CD4-positive, CD25-positive, alpha-beta regulatory T cell (primary cell): ENCODE measurements around the gene JAML. TPM values are rescaled to one million over a fixed set of nuclear protein-coding genes. Genes with fewer than 3 reads are reported as not detected.

ENCODE experiments used
- ATAC-seq, 2 donors: fragments of 150-1000 bp; cut with Tn5 transposase; one replicate each; pipeline ENCODE4 v1.10.0; 2021; ENCODE audit warnings: low read depth in 2 of 2, moderate number of reproducible peaks in 2 of 2, moderate library complexity in 1 of 2
- DNase-seq, 3 donors: peaks; one replicate each; pipeline versions ENCODE4 v3.0.0 to v3.0.0-alpha.2; 2012 to 2022; ENCODE audit warnings: mixed read lengths in 1 of 3
- H3K27ac ChIP-seq: one replicate; pipeline ENCODE4 v1.7.0; 2013; ENCODE audit warnings: mild to moderate bottlenecking, low read length; ENCODE audit not compliant: insufficient read depth, poor library complexity, severe bottlenecking
- H3K27me3 ChIP-seq: one replicate; pipeline ENCODE4 v1.7.0; 2013; ENCODE audit warnings: low read length; ENCODE audit not compliant: control insufficient read depth, insufficient read depth
- H3K36me3 ChIP-seq: one replicate; pipeline ENCODE4 v1.7.0; 2013; ENCODE audit warnings: mild to moderate bottlenecking, low read length, moderate library complexity; ENCODE audit not compliant: control insufficient read depth, insufficient read depth
- H3K4me1 ChIP-seq: 2 replicates; pipeline ENCODE4 v1.7.0; 2013; ENCODE audit warnings: mild to moderate bottlenecking, low read length; ENCODE audit not compliant: insufficient read depth, control insufficient read depth, poor library complexity, severe bottlenecking
- H3K4me3 ChIP-seq: one replicate; pipeline ENCODE4 v1.7.0; 2013; ENCODE audit warnings: low read depth, mild to moderate bottlenecking, low read length, moderate library complexity
- H3K9me3 ChIP-seq, 2 experiments: 1 replicate in 1 of 2; 2 replicates in 1 of 2; pipeline ENCODE4 v1.7.0; 2013; ENCODE audit warnings: low read length in 2 of 2, mild to moderate bottlenecking in 1 of 2, moderate library complexity in 1 of 2; ENCODE audit not compliant: control insufficient read depth in 2 of 2
- H3K27ac Mint-ChIP-seq, 3 donors: one replicate each; pipeline ENCODE4 v1.8.0; 2020 to 2022; ENCODE audit warnings: mild to moderate bottlenecking in 3 of 3, mixed read lengths in 3 of 3, moderate library complexity in 2 of 3
- H3K27me3 Mint-ChIP-seq: one replicate; pipeline ENCODE4 v1.8.0; 2022; ENCODE audit warnings: mild to moderate bottlenecking, mixed read lengths
- H3K36me3 Mint-ChIP-seq: one replicate; pipeline ENCODE4 v1.8.0; 2020; ENCODE audit warnings: mixed read lengths
- H3K4me1 Mint-ChIP-seq, 4 donors: one replicate each; pipeline ENCODE4 v1.8.0; 2020 to 2022; ENCODE audit warnings: mixed read lengths in 4 of 4, mild to moderate bottlenecking in 1 of 4
- H3K4me3 Mint-ChIP-seq, 4 donors: one replicate each; pipeline ENCODE4 v1.8.0; 2020 to 2022; ENCODE audit warnings: mild to moderate bottlenecking in 4 of 4, mixed read lengths in 4 of 4, moderate library complexity in 3 of 4
- H3K9me3 Mint-ChIP-seq, 7 donors: one replicate each; pipeline ENCODE4 v1.8.0; 2020 to 2022; ENCODE audit warnings: mixed read lengths in 7 of 7, mild to moderate bottlenecking in 3 of 7, moderate library complexity in 2 of 7
- polyA plus RNA-seq, 4 donors: library from polyadenylated mRNA; unstranded; fragments of 300-500 nt; fragmentation: Illumina TruSeq; gene quantifications; one replicate each; pipeline ENCODE4 v1.2.3, GENCODE V29; 2021
- total RNA-seq: library from RNA; stranded (reverse); gene quantifications from one replicate; pipeline ENCODE4 v1.2.3, GENCODE V29; 2022

The JAML gene, protein sequence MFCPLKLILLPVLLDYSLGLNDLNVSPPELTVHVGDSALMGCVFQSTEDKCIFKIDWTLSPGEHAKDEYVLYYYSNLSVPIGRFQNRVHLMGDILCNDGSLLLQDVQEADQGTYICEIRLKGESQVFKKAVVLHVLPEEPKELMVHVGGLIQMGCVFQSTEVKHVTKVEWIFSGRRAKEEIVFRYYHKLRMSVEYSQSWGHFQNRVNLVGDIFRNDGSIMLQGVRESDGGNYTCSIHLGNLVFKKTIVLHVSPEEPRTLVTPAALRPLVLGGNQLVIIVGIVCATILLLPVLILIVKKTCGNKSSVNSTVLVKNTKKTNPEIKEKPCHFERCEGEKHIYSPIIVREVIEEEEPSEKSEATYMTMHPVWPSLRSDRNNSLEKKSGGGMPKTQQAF
- total RNA-seq = 71.5 TPM
- 100 to 1,000 TPM; 169 to 200 (median 174) TPM for polyA plus RNA-seq

DNA sequence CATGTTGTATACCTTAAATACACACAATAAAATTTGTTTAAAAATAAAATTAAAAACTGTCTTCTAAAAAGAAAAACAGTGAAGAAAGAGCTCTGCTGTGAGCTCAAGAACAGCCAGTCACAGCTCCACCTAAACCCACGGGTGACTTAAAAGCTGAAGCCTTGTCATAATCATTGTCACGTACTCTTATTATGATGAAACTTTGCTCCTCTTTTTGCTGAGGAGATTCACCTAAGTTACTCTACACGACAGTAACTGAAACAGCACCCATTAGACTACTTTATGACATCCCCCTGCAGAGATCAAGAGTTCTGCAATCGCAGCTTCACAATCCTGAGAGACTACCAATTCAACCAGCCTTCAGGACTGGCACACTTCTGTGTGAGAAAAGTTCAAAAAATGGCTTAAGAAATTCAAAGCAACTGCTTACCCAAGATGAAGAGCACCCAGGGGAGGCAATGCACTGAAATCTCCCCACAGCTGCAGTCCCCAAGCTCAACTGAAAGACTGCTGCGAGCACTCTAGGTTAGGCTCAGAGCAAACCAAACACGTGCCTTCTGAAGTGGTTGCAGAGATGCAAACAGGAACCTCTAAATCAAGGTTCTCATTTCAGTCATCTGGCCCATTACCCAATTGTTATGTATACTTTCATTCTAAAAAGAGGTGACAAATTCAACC lies at the start of gene JAML:
Gene JAML (minus strand): TSS at position 501 of the 678 bp plus-strand sequence. CDS start 10,145 bp downstream, outside the sequence.
- H3K27me3 Mint-ChIP-seq = no peaks in the 10 kb centered on the region
- peaks cover 33 to 64% (median 45%) of the 10 kb centered on the region in 4 donors for H3K4me1 Mint-ChIP-seq
- peaks cover 0 to 4% (median 0%) of the 10 kb centered on the region in 7 donors for H3K9me3 Mint-ChIP-seq
- ATAC-seq (peak; percentile 88 to 89), DNase-seq (peak; percentile 54 to 94 (median 84))
- H3K4me3 Mint-ChIP-seq = peak within 1 kb of the TSS; percentile 87 to 99 (median 92)
- peaks cover 90% of the 10 kb centered on the region for H3K4me1 ChIP-seq
- H3K9me3 ChIP-seq = no peaks in the 10 kb centered on the region
- peaks cover 6% of the 10 kb centered on the region for H3K36me3 ChIP-seq
- H3K4me3 ChIP-seq = peak within 1 kb of the TSS; percentile 99
- peak within 1 kb of the TSS; percentile 88 for H3K27ac ChIP-seq
- H3K36me3 Mint-ChIP-seq = peaks cover 19% of the 10 kb centered on the region
- H3K27ac Mint-ChIP-seq = peak within 1 kb of the TSS; percentile 92 to 99 (median 96)
- no peaks in the 10 kb centered on the region for H3K27me3 ChIP-seq

DNA sequence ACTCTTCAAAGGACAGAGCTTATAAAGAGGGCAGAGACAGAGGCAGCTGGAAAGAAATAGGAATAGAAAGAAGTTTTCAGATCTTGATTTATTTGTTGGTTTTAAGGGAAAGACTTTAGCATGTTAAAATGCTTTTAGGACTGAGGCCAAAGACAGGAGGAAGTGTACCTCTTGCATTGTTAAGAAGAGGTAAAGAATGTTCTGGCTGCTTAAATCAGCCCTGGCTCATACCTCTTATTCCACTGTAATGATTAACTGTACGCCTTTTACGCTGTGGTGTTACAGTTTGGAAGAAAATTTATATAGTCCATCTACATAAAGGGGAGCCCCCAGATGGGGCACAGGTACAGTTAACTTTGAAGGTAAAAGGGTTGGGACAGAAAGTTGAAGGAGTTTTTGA lies 49.4 kb upstream of the JAML start:
- Mint-ChIP-seq H3K9me3 (no peaks in the 10 kb centered on the region), H3K27ac (no peak overlapping the region), H3K4me3 (no peak overlapping the region), H3K36me3 (no peaks in the 10 kb centered on the region), H3K4me1 (peaks cover 0 to 16% (median 3%) of the 10 kb centered on the region in 4 donors), H3K27me3 (peaks cover 13% of the 10 kb centered on the region)
- H3K27me3 ChIP-seq = no peaks in the 10 kb centered on the region
- H3K4me1 ChIP-seq = no peaks in the 10 kb centered on the region
- no peak for ATAC-seq
- H3K27ac ChIP-seq = no peak overlapping the region
- H3K36me3 ChIP-seq = no peaks in the 10 kb centered on the region
- no peaks in the 10 kb centered on the region for H3K9me3 ChIP-seq
- no peak overlapping the region for H3K4me3 ChIP-seq
- no peak for DNase-seq

DNA sequence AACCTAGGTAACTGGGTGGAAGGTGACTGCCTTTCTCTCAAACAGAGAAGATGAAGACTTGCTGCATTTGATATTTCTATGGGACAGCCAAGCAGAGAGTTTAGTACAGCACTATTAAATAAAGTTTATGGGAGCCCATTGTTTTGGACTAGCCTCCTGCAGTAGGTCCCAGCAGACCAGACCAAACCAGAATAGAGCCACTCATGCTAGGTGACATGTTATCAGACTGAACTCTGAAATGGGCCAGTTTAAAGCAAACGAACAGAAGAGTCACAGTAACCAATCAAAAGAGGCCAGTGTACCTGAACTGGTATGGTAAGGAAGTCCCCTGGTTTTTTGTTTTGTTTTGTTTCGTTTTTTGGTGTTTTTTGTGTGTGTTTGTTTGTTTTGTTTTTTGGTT lies 47.2 kb upstream of the JAML start:
- Histone ChIP-seq H3K4me3 (no peak overlapping the region), H3K9me3 (no peaks in the 10 kb centered on the region), H3K27ac (no peak overlapping the region), H3K36me3 (no peaks in the 10 kb centered on the region), H3K27me3 (peaks cover 4% of the 10 kb centered on the region), H3K4me1 (no peaks in the 10 kb centered on the region)
- no peaks in the 10 kb centered on the region for H3K9me3 Mint-ChIP-seq
- H3K36me3 Mint-ChIP-seq = no peaks in the 10 kb centered on the region
- DNase-seq (no peak), ATAC-seq (no peak)
- H3K27me3 Mint-ChIP-seq = peaks cover 18% of the 10 kb centered on the region
- peaks cover 0 to 11% (median 2%) of the 10 kb centered on the region in 4 donors for H3K4me1 Mint-ChIP-seq
- no peak overlapping the region for H3K27ac Mint-ChIP-seq
- no peak overlapping the region for H3K4me3 Mint-ChIP-seq

DNA sequence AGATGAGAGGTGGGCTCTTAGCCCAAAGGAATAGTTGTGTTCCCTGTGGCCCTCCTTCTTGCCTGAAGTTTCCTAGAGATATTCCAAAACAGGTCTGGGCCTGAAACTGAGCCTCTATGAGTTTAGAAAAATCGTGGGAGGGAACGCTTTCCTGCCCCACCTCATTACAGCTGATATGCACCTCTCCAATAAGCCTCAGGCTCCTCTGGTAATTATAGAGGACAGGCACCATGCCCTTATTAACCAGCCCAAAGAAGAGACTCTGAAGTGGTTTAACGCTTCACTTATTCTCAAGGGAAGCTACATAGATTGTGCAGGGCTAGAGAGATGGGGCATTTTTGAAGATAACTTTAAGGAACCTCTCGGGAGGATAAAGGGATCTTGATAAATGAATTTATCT lies 42.7 kb upstream of the JAML start:
- Histone ChIP-seq H3K4me1 (peaks cover 10% of the 10 kb centered on the region), H3K27ac (no peak overlapping the region), H3K36me3 (no peaks in the 10 kb centered on the region), H3K4me3 (no peak overlapping the region), H3K9me3 (no peaks in the 10 kb centered on the region), H3K27me3 (peaks cover 4% of the 10 kb centered on the region)
- no peaks in the 10 kb centered on the region for H3K9me3 Mint-ChIP-seq
- ATAC-seq = no peak
- no peaks in the 10 kb centered on the region for H3K36me3 Mint-ChIP-seq
- no peak overlapping the region for H3K27ac Mint-ChIP-seq
- peaks cover 0 to 26% (median 17%) of the 10 kb centered on the region in 4 donors for H3K4me1 Mint-ChIP-seq
- peaks cover 35% of the 10 kb centered on the region for H3K27me3 Mint-ChIP-seq
- DNase-seq = no peak
- no peak overlapping the region for H3K4me3 Mint-ChIP-seq

DNA sequence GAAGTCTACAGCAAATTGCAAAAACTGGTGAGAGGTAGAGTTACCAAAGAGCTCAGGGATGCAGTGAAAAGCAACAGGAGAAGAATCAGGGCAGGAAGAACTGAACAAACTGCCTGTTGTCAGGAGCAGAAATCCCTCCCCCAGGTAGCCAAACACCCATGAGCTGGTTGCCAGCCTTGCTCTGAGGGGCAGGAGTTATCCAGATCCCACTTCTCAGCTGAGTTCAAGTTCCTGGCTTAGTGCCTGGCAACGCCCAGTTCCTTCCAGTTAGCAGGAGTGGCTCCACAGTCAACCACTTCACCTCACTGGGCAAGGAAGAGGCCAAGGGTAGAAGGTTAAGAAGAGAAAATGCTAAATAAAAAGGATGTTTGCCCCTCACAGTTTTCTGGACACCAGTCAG lies 41.1 kb upstream of the JAML start:
- Histone ChIP-seq H3K27me3 (peaks cover 4% of the 10 kb centered on the region), H3K4me1 (peaks cover 10% of the 10 kb centered on the region), H3K36me3 (no peaks in the 10 kb centered on the region), H3K9me3 (no peaks in the 10 kb centered on the region), H3K4me3 (no peak overlapping the region), H3K27ac (no peak overlapping the region)
- H3K36me3 Mint-ChIP-seq = no peaks in the 10 kb centered on the region
- no peak overlapping the region for H3K4me3 Mint-ChIP-seq
- peak overlapping the region; percentile 3 to 11 (median 9) for H3K27ac Mint-ChIP-seq
- H3K4me1 Mint-ChIP-seq = peaks cover 0 to 24% (median 14%) of the 10 kb centered on the region in 4 donors
- H3K9me3 Mint-ChIP-seq = no peaks in the 10 kb centered on the region
- ATAC-seq (no peak), DNase-seq (no peak)
- peaks cover 26% of the 10 kb centered on the region for H3K27me3 Mint-ChIP-seq

DNA sequence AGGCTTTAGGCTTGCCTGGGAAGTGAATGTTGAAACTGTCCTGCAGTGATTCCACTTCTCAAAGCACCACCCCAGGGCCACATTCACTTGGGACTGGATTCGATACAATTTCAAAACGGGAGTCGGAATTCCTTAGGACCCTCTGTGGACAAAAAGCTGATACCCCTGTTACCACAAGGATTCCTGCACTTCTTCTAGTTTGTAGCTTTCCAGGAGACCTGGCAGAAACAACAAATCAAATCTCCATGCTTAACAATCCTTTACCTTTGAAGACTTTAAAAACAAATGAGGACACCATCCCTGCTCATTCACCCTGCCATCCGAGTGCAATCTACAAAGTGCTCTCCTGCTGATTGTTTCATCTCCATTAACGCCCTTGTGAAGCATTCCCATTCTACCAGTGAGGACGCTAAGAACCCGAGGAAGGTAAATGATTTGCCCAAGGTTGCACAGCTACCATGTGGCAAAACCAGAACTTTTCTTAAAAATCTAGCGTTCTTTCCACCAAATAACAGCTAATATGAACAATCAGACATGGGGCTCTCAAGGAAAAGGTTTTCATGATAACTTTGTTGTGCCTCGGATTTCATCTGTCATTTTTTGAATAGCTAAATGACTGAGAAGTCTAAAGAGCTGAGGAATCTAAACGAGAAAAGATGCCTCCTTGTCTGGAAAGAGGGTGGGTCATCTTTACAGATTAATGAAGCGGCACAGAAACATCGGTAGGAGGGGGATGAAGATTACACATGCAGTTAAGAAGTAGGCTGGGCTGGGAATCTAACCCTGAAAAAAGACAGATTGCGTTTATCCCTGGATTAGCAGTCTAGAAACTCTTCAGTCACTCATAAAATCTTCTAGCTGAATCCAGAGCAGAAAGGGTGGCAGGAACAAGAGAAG lies 40.0 kb upstream of the JAML start:
- Histone ChIP-seq H3K36me3 (no peaks in the 10 kb centered on the region), H3K4me3 (no peak overlapping the region), H3K9me3 (no peaks in the 10 kb centered on the region), H3K27me3 (peaks cover 4% of the 10 kb centered on the region), H3K4me1 (peaks cover 10% of the 10 kb centered on the region), H3K27ac (no peak overlapping the region)
- Mint-ChIP-seq H3K4me3 (peak overlapping the region in 3 of 4 donors; percentile 62 to 82 (median 79)), H3K27me3 (peaks cover 26% of the 10 kb centered on the region), H3K27ac (peak overlapping the region; percentile 67 to 92 (median 73)), H3K9me3 (no peaks in the 10 kb centered on the region), H3K36me3 (no peaks in the 10 kb centered on the region), H3K4me1 (peaks cover 0 to 24% (median 14%) of the 10 kb centered on the region in 4 donors)
- no peak for DNase-seq
- no peak for ATAC-seq
